Activated CD8-positive, alpha-beta memory T cell treated with anti-CD3 and anti-CD28 coated beads, Interleukin-2, amount 50 U/mL, for 1 hour (primary cell): ENCODE measurements around the gene MYT1.

ENCODE experiments used
- DNase-seq: peaks from one replicate; pipeline ENCODE4 v3.0.0-alpha.2; 2020; ENCODE audit errors: extremely low read depth

The MYT1 gene

DNA sequence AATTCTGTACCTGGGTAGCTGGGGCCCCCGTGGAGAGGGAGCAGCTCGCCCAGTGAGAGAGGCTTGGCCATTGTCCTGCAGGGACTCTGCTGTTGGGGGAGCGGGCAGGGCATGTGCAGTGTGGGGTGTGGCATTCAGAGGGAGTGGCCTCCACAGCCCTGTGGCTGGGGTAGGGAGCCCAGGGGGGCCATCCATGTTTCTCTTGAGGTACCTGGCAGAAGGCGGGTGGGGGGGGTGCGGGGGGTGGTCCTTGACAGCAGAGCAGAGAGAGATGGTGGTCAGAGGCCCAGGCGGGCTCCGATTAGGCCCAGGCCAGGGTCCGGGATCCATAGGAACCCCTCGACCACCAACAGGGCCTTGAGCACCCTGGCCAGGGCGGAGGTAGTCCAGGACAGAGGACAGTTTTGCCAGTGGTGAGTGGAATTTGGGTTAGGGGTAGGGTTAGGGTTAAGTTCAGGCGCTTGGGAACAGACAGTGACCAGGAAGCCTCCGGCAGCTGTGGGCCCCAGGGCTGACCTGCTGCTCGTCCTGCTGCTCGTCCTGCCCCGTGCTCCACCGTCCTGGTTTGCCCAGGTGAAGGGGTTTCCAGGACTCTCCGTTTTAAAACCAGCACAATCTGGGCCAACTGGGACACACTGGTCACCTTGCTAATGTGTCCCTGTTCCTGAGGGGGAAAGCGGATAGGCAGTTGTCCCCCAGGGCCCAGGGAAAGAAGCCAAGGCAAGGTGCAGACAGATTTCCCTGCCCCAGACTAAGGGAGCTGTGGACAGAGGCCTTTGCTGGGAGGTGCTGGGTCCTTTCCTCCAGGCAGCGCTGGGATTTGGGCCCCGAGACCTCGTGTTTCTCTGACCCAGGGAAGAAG is 24.8 kb upstream of the MYT1 start:
- DNase-seq = no peak

DNA sequence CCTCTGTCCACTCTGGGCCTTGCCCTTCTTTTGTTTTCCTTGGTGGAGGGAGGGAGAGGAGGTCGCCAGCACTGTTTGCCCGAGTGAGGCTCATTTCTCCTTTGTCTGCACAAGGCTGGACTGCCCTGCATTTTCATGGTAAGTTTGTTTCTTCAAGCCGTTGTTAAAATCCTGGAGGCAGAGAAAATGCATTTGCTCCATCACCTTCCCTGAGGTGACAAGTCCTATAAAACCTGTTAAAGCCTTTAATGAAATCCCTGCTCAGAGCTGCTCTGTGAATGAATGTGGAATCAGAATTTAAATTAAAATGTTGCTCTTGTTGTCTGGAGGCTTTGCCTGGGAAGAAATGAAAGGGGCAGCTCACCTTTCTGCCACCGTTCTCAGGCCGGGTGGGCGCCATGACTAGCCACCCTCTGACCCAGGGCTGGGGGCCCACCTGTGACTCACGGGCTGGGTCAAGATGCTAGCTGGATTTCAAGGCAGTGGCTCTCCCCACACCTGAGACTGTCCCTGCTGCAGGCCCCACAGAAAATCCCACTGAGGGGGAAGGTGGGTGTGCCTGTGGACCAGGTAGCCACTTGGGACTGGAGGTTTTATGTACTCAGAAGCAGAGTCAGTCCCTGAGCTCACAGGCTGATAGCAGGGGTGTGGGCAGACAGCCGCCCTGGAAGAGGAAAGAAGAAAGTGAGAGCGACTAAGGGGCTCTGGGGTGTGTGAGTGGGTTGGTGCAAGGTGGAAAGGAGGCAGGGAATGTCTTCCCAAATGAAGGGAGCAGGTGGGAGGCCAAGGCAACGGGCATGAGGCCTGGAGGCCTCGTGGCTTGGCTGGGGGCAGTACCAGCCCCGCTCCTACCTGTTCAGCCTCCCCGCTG is 24.0 kb upstream of the MYT1 start:
- no peak for DNase-seq

DNA sequence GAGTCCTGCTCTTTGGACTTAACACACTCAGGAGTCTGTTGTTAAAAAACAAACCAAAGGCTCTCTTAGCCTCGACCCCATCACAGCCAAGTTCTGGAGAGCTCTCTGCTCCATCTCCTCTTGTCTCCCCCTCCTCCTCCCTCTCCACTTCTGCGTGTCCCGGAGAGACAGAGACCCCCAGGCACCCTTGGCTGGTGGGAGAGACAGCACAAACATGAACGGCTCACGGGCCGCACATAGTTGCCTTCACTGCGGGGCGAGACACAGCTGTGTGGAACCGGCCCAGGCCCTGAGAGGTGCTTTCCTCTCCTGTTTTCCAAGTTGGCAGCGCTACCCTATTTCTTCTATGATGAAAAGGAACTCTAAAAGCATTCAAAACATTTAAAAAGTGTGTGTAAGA is 23.3 kb upstream of the MYT1 start:
- DNase-seq = no peak

DNA sequence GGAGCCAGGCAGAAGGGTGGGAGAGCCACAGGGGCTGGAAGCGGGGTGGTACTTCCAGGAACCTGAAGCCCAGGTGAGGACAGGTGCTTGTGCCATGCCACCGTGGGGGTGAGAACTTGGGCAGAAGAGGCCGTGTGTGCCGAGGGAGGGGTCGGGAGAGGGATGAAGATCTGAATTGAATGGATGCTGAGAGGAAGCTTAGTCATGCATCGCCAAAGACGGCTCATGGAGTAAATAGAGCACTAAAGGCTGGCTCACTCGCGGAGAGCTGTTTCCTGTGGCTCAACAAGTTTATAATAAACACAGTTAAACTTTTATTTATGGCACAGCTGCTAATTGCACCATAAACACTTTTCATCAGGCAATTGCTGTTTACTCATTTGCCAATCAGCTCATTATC is 21.7 kb upstream of the MYT1 start:
- no peak for DNase-seq

- no peak for DNase-seq
Observed at GRCh38 chr20:64143018-64143801, 21.0 kb upstream of the MYT1 start.

DNA sequence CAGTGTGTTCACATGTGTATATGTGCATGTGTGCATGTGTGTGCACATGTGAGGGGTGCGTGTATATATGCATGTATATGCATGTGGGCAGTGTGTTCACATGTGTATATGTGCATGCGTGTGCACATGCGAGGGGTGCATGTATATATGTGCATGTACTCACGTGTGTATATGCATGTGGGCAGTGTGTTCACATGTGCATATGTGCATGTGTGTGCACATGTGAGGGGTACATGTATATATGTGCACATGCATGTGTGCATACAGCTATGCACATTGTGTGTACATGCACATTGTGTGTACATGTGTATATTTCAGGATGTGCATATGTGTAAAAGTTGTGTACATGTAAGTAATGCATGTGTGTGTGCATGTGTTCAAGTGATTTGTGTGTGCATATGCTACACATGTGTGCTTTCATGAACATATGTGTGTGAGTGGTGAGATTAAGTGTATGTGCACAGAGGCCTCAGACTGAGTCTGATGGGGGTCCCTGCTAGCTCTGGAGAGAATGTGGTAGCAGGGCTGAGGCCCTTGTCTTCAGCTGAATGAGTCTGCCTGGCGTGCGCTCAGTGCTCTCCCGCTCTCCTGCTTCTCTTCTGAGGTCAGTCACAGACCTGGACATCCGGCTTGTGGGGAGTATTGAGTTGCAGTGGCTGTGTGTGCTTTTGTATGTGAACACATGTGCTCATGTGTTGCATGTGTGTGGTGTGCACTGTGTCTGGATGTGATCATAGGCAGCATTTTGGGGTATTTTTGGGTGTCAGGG is 19.9 kb upstream of the MYT1 start:
- DNase-seq = no peak

DNA sequence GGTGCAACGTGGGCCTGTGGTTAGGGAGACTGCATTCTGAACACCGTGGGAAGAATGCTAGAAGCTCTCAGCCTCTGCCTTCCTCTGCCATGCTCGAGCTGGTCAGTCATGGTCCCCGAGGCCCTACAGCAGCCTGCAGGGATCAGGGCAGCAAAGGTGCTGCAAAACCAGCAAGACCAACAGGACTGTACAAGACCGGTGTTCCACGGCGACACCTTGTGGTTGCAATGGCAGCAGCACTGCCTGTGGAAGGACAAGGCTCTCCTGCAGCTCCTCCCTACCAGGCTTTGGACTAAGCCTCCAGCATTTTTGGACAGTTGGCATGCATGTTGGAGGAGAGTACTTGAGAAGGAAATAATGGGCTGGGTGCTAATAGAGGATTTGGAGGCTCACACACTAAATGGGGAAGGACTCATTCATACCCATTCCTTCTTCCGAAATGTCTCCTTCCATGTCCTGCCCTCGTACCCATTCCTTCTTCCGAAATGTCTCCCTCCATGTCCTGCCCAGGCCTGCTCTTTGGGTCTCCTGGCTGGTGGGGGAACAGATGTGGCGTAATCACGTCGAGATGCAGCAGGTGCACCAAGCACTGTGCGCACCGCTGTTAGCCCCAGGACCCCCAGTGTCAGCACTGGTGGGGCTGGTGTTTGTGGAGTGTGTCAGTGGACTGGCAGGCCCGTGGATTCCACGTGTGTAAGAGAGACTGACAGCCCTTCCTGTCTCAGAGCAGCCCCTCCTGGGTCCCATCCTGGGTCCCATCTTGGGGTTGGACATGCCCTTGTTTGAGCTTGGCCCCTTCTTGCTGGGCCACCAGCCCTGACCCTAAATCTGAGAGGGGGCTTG is 18.6 kb upstream of the MYT1 start:
- no peak for DNase-seq

- DNase-seq = no peak
Observed at GRCh38 chr20:64146301-64146935, 17.8 kb upstream of the MYT1 start.

DNA sequence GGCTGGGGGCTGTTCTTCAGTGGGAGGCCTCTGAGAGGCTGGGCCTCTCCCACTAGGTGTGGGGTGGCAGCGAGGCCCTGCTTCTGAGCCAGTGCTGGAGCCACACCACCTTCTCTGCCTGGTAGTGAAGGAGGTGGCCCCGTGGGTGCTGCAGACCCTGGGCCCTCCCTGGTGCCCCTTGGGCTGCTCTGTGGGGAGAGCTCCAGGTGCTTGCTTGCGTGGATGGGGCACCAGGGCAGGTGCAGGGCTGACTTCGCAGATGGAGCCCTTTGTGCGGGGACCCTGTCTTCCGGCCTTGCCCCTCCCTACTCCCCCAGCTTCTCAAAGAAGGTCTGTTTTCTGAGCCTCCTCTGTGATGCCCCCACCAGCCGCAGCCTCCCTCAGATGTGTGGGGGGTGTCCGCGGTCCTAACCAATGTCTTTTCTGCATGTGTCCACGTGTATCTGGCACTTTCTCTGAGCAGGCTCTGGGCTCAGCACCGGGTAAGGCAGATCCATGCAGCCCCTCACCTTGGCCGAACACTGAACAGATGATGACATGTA is 17.2 kb upstream of the MYT1 start:
- no peak for DNase-seq

DNA sequence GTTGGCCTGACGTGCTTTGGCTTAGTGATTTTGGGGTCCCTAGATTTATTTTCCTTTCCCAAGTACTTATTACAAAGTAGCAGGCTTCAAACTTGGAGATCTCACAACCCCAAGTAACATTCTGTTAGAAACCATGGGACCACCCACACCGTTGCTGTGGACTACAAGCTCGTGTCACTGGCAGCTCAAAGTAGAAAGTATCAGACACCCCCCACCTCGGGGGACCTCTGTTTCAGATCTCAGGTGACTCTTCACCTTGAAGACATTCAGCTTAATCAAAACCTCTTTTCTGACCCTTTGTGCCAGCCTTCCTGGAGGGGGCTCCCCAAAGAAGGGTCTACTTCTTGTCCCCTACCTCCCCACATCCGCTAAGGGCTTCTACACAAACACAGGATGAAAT is 15.7 kb upstream of the MYT1 start:
- DNase-seq = no peak

- DNase-seq = no peak
Observed at GRCh38 chr20:64149141-64149540, 15.1 kb upstream of the MYT1 start.

DNA sequence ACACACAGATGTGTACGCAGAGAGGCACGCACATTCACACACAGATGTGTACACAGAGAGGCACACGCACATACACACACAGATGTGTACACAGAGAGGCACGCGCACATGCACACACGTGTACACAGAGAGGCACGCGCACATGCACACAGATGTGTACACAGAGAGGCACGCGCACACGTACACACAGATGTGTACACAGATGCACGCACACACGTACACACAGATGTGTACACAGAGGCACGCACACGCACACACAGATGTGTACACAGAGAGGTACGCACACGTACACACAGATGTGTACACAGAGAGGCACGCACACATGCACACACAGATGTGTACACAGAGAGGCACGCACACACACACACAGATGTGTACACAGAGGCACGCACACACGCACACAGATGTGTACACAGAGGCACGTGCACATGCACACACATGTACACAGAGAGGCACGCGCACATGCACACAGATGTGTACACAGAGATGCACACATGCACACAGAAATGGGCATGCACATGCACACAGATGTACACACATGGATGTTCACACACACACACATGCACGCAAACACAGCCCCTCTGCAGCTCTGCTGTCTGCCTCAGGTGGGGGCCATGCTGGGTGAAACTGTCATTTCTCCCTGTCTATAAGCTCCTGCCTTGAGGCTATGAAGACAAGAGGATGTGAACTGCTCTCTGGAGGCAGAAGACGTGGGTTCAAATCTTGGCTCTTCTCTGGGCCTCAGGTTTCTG is 14.3 kb upstream of the MYT1 start:
- DNase-seq = no peak

GRCh38 chr20:64150756-64151632 is 13.3 kb upstream of the MYT1 start:
- no peak for DNase-seq

DNA sequence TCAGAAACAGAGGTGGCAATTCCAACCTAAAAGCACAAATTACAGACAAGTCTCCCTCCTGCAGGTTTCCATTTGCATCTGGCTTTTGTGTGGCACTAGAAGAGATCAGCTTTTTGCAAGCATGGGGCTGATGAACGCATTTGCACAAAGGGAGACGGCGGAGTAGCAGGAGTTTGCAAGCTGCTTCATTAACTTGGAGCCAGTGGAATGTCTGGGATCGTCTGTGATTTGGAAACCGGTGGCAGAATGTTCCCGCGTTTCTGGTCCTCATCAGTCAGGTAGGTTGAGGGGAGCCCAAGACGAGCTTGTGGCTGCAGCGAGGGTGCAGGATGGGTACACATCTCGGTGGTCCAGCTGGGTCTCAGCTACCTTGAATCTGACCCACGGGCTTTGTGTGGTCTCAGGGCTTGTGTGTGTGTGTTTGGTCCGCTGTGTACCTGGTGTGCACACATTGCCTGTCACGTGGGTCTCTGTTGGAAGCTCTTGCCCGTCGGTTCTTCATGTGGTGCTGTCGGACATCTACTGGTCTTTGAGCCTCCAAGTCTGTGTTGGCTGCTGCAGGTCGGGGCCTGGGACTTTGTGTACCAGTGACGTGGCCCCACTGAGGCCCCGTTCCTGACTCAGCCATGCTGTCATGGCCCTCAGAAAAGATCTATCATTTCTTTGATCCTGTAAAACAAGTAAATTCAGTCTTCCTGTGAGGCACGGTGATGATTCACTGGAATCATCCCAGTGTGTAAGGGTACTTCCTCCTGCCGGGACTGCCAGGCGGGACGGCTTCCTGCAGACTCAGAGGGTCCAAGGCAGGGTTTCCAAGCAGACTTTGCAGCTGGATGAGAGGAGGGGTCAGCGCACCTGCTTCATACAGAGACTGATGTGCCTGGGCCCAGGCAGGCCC is 12.4 kb upstream of the MYT1 start:
- DNase-seq = no peak

DNA sequence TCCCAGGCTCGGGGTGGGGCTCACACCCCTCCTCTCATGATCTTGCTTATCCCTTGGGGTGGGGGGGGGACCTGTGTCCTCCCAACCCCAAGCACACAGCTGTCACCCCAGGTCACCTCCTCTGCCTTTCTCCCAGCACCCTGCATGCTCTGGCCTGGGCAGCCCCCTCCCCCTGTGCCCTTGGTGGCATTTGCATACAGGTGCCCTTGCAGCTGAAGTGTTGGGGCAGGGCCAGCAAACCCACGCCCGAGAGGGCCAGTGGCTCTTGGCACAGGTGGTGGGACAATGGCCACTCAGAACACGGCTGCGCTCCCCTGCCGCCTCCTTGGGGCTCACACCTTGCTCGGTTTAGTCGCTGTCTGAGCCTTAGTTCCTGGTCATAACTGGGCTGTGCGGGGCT is 11.3 kb upstream of the MYT1 start:
- DNase-seq = no peak

- DNase-seq = no peak
Observed at GRCh38 chr20:64153410-64153809, 10.8 kb upstream of the MYT1 start.
